Neural progenitor cell (in vitro differentiated cells): ENCODE measurements around the gene CPA3.

Source experiments
- EZH2 ChIP-seq: fragments of 200-600 bp; sonication (generic); IDR thresholded peaks from 2 replicates; pipeline ENCODE4 v1.6.1; 2017; ENCODE audit warnings: antibody characterized with exemption, mild to moderate bottlenecking, moderate library complexity
- EZH2phosphoT487 ChIP-seq: fragments of 200-600 bp; sonication (generic); IDR thresholded peaks from 2 replicates; pipeline ENCODE4 v1.6.1; 2017; ENCODE audit warnings: antibody characterized with exemption
- TF ChIP-seq, protein P1 (sequence below): fragments of 200-600 bp; sonication (generic); IDR thresholded peaks from 2 replicates; pipeline ENCODE4 v1.5.1; 2017; ENCODE audit warnings: antibody characterized with exemption, mild to moderate bottlenecking

DNA sequence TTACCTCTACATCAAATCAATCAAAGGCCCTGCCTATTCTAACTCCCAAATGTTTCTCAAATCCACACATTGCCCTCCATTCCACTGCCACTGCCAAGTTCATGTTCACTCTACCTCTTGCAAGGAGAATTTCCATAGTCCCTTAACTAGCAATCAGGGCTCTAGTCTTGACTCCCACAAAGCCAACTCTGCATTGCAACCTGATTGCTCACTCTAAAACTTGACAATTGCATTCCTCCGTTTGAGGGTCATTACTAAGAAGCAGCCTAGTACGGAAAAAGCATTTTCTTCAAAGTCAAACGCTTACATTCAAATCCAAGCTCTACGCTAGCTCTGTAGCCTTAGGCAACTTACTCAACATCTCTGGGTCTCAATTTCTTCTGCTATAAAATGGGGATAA, 1.2 kb downstream of the CPA3 start:
- TF ChIP-seq, protein P1, sequence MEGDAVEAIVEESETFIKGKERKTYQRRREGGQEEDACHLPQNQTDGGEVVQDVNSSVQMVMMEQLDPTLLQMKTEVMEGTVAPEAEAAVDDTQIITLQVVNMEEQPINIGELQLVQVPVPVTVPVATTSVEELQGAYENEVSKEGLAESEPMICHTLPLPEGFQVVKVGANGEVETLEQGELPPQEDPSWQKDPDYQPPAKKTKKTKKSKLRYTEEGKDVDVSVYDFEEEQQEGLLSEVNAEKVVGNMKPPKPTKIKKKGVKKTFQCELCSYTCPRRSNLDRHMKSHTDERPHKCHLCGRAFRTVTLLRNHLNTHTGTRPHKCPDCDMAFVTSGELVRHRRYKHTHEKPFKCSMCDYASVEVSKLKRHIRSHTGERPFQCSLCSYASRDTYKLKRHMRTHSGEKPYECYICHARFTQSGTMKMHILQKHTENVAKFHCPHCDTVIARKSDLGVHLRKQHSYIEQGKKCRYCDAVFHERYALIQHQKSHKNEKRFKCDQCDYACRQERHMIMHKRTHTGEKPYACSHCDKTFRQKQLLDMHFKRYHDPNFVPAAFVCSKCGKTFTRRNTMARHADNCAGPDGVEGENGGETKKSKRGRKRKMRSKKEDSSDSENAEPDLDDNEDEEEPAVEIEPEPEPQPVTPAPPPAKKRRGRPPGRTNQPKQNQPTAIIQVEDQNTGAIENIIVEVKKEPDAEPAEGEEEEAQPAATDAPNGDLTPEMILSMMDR = no peak
- no peak for TF ChIP-seq EZH2phosphoT487
- no peak for TF ChIP-seq EZH2
